Peyer's patch (tissue), 4 donors: Measurements from ENCODE around the gene OR52E6.

Source experiments
- POLR2A ChIP-seq, 2 donors: fragments of 450-650 bp; IDR thresholded peaks; one replicate each; pipeline ENCODE4 v1.5.1; 2017; ENCODE audit warnings: antibody characterized with exemption in 2 of 2, mild to moderate bottlenecking in 2 of 2, moderate library complexity in 2 of 2
- TF ChIP-seq, protein P1 (sequence below), 6 experiments: fragments of 450-650 bp in 4 of 6; fragments of 200-600 bp in 2 of 6; sonication (generic) in 1 of 6; IDR thresholded peaks; one replicate each; pipeline ENCODE4 v1.5.1; 2017 to 2019; ENCODE audit warnings: antibody characterized with exemption in 6 of 6, mild to moderate bottlenecking in 3 of 6, moderate library complexity in 1 of 6

DNA sequence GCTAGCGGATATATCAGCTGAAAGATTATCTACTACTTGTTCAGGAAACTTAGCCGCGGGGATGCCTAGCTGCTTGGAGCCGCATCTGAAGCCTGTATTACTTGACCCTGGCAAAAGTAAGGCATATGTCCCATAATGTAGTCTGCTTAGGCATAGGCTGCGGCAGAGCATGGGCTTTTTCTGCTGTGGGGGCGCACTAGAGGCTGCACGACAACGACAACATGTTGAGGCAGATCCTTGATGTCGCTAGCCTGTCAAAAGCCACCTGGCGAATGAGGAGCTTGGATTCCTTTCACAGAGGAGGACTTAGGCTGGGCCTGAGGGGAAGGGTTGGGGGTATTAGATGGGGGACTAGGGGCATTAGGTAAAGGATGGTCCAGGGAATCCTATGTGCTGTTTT, 34.1 kb downstream of the OR52E6 start:
- no peak for TF ChIP-seq POLR2A (IDR thresholded peaks at IDR 0.05)
- TF ChIP-seq, protein P1, sequence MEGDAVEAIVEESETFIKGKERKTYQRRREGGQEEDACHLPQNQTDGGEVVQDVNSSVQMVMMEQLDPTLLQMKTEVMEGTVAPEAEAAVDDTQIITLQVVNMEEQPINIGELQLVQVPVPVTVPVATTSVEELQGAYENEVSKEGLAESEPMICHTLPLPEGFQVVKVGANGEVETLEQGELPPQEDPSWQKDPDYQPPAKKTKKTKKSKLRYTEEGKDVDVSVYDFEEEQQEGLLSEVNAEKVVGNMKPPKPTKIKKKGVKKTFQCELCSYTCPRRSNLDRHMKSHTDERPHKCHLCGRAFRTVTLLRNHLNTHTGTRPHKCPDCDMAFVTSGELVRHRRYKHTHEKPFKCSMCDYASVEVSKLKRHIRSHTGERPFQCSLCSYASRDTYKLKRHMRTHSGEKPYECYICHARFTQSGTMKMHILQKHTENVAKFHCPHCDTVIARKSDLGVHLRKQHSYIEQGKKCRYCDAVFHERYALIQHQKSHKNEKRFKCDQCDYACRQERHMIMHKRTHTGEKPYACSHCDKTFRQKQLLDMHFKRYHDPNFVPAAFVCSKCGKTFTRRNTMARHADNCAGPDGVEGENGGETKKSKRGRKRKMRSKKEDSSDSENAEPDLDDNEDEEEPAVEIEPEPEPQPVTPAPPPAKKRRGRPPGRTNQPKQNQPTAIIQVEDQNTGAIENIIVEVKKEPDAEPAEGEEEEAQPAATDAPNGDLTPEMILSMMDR (IDR thresholded peaks at IDR 0.05): no peak
